Liver (tissue), 9 donors: ENCODE data around the gene SMARCC2. TPM values are rescaled to one million over a fixed set of nuclear protein-coding genes. Genes with fewer than 3 reads are reported as not detected.

Experiments used
- DNase-seq: peaks from one replicate; pipeline ENCODE4 v3.0.0-alpha.2; 2017; ENCODE audit warnings: low spot score
- H3K27ac ChIP-seq, 2 donors: one replicate each; pipeline ENCODE4 v1.7.0; 2013; ENCODE audit warnings: inconsistent platforms in 2 of 2, low read length in 2 of 2, control low read depth in 1 of 2, low read depth in 1 of 2, mild to moderate bottlenecking in 1 of 2
- H3K27me3 ChIP-seq, 4 donors: one replicate each; pipeline versions ENCODE4 v1.6.1 to v1.7.0; 2013; ENCODE audit warnings: low read length in 3 of 4, inconsistent platforms in 1 of 4, mild to moderate bottlenecking in 1 of 4, moderate library complexity in 1 of 4; ENCODE audit not compliant: control insufficient read depth in 4 of 4, insufficient read depth in 4 of 4
- H3K36me3 ChIP-seq, 4 donors: one replicate each; pipeline versions ENCODE4 v1.6.1 to v1.7.0; 2013; ENCODE audit warnings: low read length in 3 of 4, mild to moderate bottlenecking in 3 of 4, low read depth in 1 of 4, moderate library complexity in 1 of 4; ENCODE audit not compliant: control insufficient read depth in 4 of 4, insufficient read depth in 3 of 4
- H3K4me1 ChIP-seq, 4 donors: one replicate each; pipeline versions ENCODE4 v1.6.1 to v1.7.0; 2013; ENCODE audit warnings: low read length in 3 of 4, mild to moderate bottlenecking in 3 of 4, moderate library complexity in 1 of 4; ENCODE audit not compliant: control insufficient read depth in 4 of 4, insufficient read depth in 4 of 4
- H3K4me3 ChIP-seq, 3 donors: one replicate each; pipeline versions ENCODE4 v1.6.1 to v1.7.0; 2013; ENCODE audit warnings: low read length in 3 of 3, control low read depth in 1 of 3, low read depth in 1 of 3, mild to moderate bottlenecking in 1 of 3
- H3K9ac ChIP-seq, 2 donors: one replicate each; pipeline ENCODE4 v1.7.0; 2013; ENCODE audit warnings: low read length in 2 of 2, mild to moderate bottlenecking in 2 of 2, moderate library complexity in 2 of 2, control low read depth in 1 of 2, low read depth in 1 of 2
- H3K9me3 ChIP-seq, 4 donors: one replicate each; pipeline versions ENCODE4 v1.6.1 to v1.7.0; 2013; ENCODE audit warnings: low read length in 3 of 4; ENCODE audit not compliant: control insufficient read depth in 4 of 4
- EGR1 ChIP-seq, 2 donors: IDR thresholded peaks; 2 replicates each; pipeline ENCODE4 v1.6.1; 2016 to 2018; ENCODE audit warnings: antibody characterized with exemption in 2 of 2, low read depth in 2 of 2
- FOXA1 ChIP-seq: IDR thresholded peaks from 2 replicates; pipeline ENCODE4 v1.6.1; 2016; ENCODE audit warnings: antibody characterized with exemption
- FOXA2 ChIP-seq: IDR thresholded peaks from 2 replicates; pipeline ENCODE4 v1.6.1; 2016; ENCODE audit warnings: antibody characterized with exemption
- GABPA ChIP-seq, 2 donors: IDR thresholded peaks in 1 of 2; conservative IDR thresholded peaks in 1 of 2; 2 replicates each; pipeline ENCODE4 v1.6.1; 2016; ENCODE audit warnings: antibody characterized with exemption in 2 of 2, mild to moderate bottlenecking in 1 of 2, moderate library complexity in 1 of 2
- HNF4A ChIP-seq, 2 donors: conservative IDR thresholded peaks; 2 replicates each; pipeline ENCODE4 v1.6.1; 2016; ENCODE audit warnings: antibody characterized with exemption in 2 of 2, mild to moderate bottlenecking in 2 of 2
- HNF4G ChIP-seq: IDR thresholded peaks from 2 replicates; pipeline ENCODE4 v1.6.1; 2016; ENCODE audit warnings: antibody characterized with exemption
- JUND ChIP-seq, 2 donors: IDR thresholded peaks; 2 replicates each; pipeline ENCODE4 v1.6.1; 2016; ENCODE audit warnings: antibody characterized with exemption in 2 of 2
- NR2F2 ChIP-seq: IDR thresholded peaks from 2 replicates; pipeline ENCODE4 v1.6.1; 2016; ENCODE audit warnings: antibody characterized with exemption
- RAD21 ChIP-seq, 2 donors: IDR thresholded peaks; 2 replicates each; pipeline ENCODE4 v1.6.1; 2016; ENCODE audit warnings: antibody characterized with exemption in 2 of 2, mild to moderate bottlenecking in 2 of 2
- RXRA ChIP-seq, 2 donors: IDR thresholded peaks; 2 replicates each; pipeline ENCODE4 v1.6.1; 2017 to 2018; ENCODE audit warnings: antibody characterized with exemption in 2 of 2, mild to moderate bottlenecking in 1 of 2
- TAF1 ChIP-seq: conservative IDR thresholded peaks from 2 replicates; pipeline ENCODE4 v1.6.1; 2016; ENCODE audit warnings: antibody characterized with exemption, mild to moderate bottlenecking
- YY1 ChIP-seq: IDR thresholded peaks from 2 replicates; pipeline ENCODE4 v1.6.1; 2016; ENCODE audit warnings: antibody characterized with exemption, mild to moderate bottlenecking
- WGBS: extraction: QIAGEN DNeasy Blood & Tissue Kit; methylation state at CpG from one replicate; pipeline ENCODE4 v1.1.7; 2013; 5-methylcytosine and 5-hydroxymethylcytosine counted together
- polyA plus RNA-seq, 2 donors: library from polyadenylated mRNA; stranded (reverse) in 1 of 2; unstranded in 1 of 2; fragments of 200-250 nt in 1 of 2; fragments of >200 nt in 1 of 2; fragmentation: Nextera tagmentation in 1 of 2; extraction: Ambion mirVana in 1 of 2; gene quantifications; one replicate each; pipeline versions ENCODE4 v1.2.1 to v1.2.3, GENCODE V29; 2013 to 2015
- total RNA-seq, 2 donors: library from RNA; depleted of rRNA; stranded (reverse); fragments of >200 nt; gene quantifications; one replicate each; pipeline ENCODE4 v1.2.3, GENCODE V29; 2014
- TF ChIP-seq, protein P1 (sequence below): IDR thresholded peaks from 2 replicates; pipeline ENCODE4 v1.6.1; 2016; ENCODE audit warnings: antibody characterized with exemption
- TF ChIP-seq, protein P2 (sequence below): IDR thresholded peaks from 2 replicates; pipeline ENCODE4 v1.6.1; 2016; ENCODE audit warnings: antibody characterized with exemption
- TF ChIP-seq, protein P3 (sequence below): IDR thresholded peaks from 2 replicates; pipeline ENCODE4 v1.6.1; 2016; ENCODE audit warnings: antibody characterized with exemption
- TF ChIP-seq, protein P4 (sequence below): fragments of 150-350 bp; IDR thresholded peaks from 2 replicates; pipeline ENCODE4 v1.5.1; 2017; ENCODE audit warnings: improper control_type of control experiment, low read depth, low read length; ENCODE audit not compliant: missing input control
- TF ChIP-seq, protein P5 (sequence below): IDR thresholded peaks from 2 replicates; pipeline ENCODE4 v1.6.1; 2016; ENCODE audit warnings: antibody characterized with exemption, mild to moderate bottlenecking
- donor health status: healthy.
- donor health status: healthy.
- donor health status: healthy.
- donor health status: healthy.
- donor health status: healthy.

SMARCC2 gene
- total and polyA plus RNA-seq, 4 donors = 12.8 to 24.8 (median 22.5) TPM

DNA sequence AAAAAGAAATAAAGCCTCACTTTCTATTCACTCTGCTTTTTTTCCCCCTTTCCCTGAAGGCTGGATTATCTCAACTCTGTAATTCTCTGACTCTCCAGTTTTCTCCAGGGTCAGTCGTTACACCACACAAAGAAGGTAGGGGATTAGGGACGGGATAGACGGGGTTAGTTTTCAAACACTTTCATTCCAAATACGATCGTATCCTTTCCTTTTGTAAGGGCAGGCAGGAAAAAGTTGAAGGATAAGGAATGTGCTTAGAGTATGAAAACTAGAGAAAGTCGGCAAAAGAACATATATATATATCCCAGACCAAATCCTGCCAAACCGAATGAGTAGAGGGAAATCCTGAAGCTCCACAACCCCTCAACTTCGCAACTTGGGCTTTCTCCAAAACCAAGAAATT is 61.8 kb downstream of the SMARCC2 start:
- H3K27ac ChIP-seq = peak overlapping the region; percentile 75 to 85
- WGBS = 2% methylated on average over 8 of the region's 8 CpGs
- peaks cover 4 to 46% (median 35%) of the 10 kb centered on the region in 4 donors for H3K4me1 ChIP-seq
- TF ChIP-seq JUND (IDR thresholded peaks at IDR 0.05) (no peak), NR2F2 (no peak), FOXA1 (no peak), RAD21 (IDR thresholded peaks at IDR 0.05) (no peak), FOXA2 (no peak), GABPA (IDR thresholded peaks at IDR 0.05 in 1 of 2, conservative IDR thresholded peaks at IDR 0.05 in 1 of 2) (no peak), RXRA (IDR thresholded peaks at IDR 0.05) (no peak), HNF4A (conservative IDR thresholded peaks at IDR 0.05) (no peak), YY1 (no peak), HNF4G (no peak), EGR1 (IDR thresholded peaks at IDR 0.05; ENCODE audit: low read depth in 2 of 2) (no peak)
- TF ChIP-seq, protein P1, sequence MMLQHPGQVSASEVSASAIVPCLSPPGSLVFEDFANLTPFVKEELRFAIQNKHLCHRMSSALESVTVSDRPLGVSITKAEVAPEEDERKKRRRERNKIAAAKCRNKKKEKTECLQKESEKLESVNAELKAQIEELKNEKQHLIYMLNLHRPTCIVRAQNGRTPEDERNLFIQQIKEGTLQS = no peak
- TF ChIP-seq, protein P2, sequence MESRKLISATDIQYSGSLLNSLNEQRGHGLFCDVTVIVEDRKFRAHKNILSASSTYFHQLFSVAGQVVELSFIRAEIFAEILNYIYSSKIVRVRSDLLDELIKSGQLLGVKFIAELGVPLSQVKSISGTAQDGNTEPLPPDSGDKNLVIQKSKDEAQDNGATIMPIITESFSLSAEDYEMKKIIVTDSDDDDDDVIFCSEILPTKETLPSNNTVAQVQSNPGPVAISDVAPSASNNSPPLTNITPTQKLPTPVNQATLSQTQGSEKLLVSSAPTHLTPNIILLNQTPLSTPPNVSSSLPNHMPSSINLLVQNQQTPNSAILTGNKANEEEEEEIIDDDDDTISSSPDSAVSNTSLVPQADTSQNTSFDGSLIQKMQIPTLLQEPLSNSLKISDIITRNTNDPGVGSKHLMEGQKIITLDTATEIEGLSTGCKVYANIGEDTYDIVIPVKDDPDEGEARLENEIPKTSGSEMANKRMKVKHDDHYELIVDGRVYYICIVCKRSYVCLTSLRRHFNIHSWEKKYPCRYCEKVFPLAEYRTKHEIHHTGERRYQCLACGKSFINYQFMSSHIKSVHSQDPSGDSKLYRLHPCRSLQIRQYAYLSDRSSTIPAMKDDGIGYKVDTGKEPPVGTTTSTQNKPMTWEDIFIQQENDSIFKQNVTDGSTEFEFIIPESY = no peak
- TF ChIP-seq, protein P3, sequence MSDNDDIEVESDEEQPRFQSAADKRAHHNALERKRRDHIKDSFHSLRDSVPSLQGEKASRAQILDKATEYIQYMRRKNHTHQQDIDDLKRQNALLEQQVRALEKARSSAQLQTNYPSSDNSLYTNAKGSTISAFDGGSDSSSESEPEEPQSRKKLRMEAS = no peak
- TF ChIP-seq, protein P4, sequence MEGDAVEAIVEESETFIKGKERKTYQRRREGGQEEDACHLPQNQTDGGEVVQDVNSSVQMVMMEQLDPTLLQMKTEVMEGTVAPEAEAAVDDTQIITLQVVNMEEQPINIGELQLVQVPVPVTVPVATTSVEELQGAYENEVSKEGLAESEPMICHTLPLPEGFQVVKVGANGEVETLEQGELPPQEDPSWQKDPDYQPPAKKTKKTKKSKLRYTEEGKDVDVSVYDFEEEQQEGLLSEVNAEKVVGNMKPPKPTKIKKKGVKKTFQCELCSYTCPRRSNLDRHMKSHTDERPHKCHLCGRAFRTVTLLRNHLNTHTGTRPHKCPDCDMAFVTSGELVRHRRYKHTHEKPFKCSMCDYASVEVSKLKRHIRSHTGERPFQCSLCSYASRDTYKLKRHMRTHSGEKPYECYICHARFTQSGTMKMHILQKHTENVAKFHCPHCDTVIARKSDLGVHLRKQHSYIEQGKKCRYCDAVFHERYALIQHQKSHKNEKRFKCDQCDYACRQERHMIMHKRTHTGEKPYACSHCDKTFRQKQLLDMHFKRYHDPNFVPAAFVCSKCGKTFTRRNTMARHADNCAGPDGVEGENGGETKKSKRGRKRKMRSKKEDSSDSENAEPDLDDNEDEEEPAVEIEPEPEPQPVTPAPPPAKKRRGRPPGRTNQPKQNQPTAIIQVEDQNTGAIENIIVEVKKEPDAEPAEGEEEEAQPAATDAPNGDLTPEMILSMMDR = no peak
- peak overlapping the region in 2 of 3 donors; percentile 18 to 29 for H3K4me3 ChIP-seq
- H3K27me3 ChIP-seq = no peaks in the 10 kb centered on the region
- H3K9ac ChIP-seq = peak overlapping the region; percentile 50 to 88
- H3K9me3 ChIP-seq = no peaks in the 10 kb centered on the region
- DNase-seq = no peak
- H3K36me3 ChIP-seq = peaks cover 6 to 17% (median 12%) of the 10 kb centered on the region in 4 donors

DNA sequence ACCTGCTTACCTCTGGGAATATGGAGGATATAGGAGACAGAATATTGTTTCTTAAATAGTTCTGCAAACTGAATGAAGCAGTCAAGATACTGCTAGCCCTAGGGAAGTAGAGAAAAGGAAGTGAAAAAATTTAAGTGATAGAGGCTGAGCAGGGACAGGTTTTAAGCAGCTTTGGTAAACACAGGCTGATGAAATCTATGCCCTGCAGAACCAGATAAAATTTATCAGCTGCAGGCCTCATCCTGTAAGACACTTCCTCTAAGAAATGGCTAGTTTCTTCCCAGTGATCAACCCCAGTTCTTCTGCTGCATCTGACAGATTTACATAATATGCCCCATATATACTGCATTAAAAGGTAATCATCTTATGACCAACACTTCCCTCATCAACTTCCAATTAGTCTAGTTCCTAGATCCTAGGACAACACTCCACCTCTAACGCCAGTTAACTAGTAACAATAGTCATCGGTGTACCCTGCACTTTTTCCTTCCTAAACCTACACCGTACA is 62.5 kb downstream of the SMARCC2 start:
- Histone ChIP-seq H3K9ac (peak overlapping the region; percentile 50 to 88), H3K4me1 (peaks cover 9 to 53% (median 42%) of the 10 kb centered on the region in 4 donors), H3K36me3 (peaks cover 3 to 11% (median 8%) of the 10 kb centered on the region in 4 donors), H3K4me3 (no peak overlapping the region), H3K27ac (peak overlapping the region; percentile 75 to 85), H3K9me3 (no peaks in the 10 kb centered on the region), H3K27me3 (no peaks in the 10 kb centered on the region)
- 48% methylated on average over 3 of the region's 3 CpGs for WGBS
- DNase-seq = no peak
- TF ChIP-seq TAF1 (no peak), HNF4A (conservative IDR thresholded peaks at IDR 0.05) (no peak), NR2F2 (no peak), YY1 (no peak), RXRA (IDR thresholded peaks at IDR 0.05) (no peak), FOXA1 (no peak), FOXA2 (no peak), JUND (IDR thresholded peaks at IDR 0.05) (no peak), GABPA (IDR thresholded peaks at IDR 0.05 in 1 of 2, conservative IDR thresholded peaks at IDR 0.05 in 1 of 2) (no peak), EGR1 (IDR thresholded peaks at IDR 0.05; ENCODE audit: low read depth in 2 of 2) (no peak), RAD21 (IDR thresholded peaks at IDR 0.05) (no peak)
- TF ChIP-seq, protein P4 = no peak
- TF ChIP-seq, protein P2 = no peak
- TF ChIP-seq, protein P3 = no peak
- TF ChIP-seq, protein P5, sequence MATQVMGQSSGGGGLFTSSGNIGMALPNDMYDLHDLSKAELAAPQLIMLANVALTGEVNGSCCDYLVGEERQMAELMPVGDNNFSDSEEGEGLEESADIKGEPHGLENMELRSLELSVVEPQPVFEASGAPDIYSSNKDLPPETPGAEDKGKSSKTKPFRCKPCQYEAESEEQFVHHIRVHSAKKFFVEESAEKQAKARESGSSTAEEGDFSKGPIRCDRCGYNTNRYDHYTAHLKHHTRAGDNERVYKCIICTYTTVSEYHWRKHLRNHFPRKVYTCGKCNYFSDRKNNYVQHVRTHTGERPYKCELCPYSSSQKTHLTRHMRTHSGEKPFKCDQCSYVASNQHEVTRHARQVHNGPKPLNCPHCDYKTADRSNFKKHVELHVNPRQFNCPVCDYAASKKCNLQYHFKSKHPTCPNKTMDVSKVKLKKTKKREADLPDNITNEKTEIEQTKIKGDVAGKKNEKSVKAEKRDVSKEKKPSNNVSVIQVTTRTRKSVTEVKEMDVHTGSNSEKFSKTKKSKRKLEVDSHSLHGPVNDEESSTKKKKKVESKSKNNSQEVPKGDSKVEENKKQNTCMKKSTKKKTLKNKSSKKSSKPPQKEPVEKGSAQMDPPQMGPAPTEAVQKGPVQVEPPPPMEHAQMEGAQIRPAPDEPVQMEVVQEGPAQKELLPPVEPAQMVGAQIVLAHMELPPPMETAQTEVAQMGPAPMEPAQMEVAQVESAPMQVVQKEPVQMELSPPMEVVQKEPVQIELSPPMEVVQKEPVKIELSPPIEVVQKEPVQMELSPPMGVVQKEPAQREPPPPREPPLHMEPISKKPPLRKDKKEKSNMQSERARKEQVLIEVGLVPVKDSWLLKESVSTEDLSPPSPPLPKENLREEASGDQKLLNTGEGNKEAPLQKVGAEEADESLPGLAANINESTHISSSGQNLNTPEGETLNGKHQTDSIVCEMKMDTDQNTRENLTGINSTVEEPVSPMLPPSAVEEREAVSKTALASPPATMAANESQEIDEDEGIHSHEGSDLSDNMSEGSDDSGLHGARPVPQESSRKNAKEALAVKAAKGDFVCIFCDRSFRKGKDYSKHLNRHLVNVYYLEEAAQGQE = no peak
- TF ChIP-seq, protein P1 = no peak
